GM21825 (cell line): Measurements from ENCODE around the gene SORL1-AS1.

Experiments used
- ATAC-seq: cut with Tn5 transposase; IDR thresholded peaks from one replicate; pipeline ENCODE4 v1.9.1; 2021; ENCODE audit warnings: mild to moderate bottlenecking, moderate library complexity; ENCODE audit not compliant: unreplicated experiment

Gene SORL1-AS1

GRCh38 chr11:121406291-121406690, 46.5 kb downstream of the SORL1-AS1 start:
- no peak for ATAC-seq

GRCh38 chr11:121405646-121406045, 47.1 kb downstream of the SORL1-AS1 start:
- ATAC-seq = no peak

- no peak for ATAC-seq
These were observed 58.0 kb downstream of the SORL1-AS1 start for GRCh38 chr11:121394785-121395184.

GRCh38 chr11:121393855-121394254, 58.9 kb downstream of the SORL1-AS1 start:
- no peak for ATAC-seq

- ATAC-seq = no peak
These were observed 60.9 kb downstream of the SORL1-AS1 start for GRCh38 chr11:121391914-121392313.

GRCh38 chr11:121389651-121390050, 63.1 kb downstream of the SORL1-AS1 start:
- no peak for ATAC-seq
